Gastroesophageal sphincter (tissue), 3 donors: ENCODE data around the gene FDX1.

Experiments used
- CTCF ChIP-seq, 4 experiments: fragments of 200-600 bp in 2 of 4; fragments of 450-650 bp in 2 of 4; sonication (generic) in 1 of 4; IDR thresholded peaks; one replicate each; pipeline ENCODE4 v1.5.1; 2017 to 2019; ENCODE audit warnings: antibody characterized with exemption in 4 of 4, mild to moderate bottlenecking in 2 of 4, moderate library complexity in 2 of 4
- EP300 ChIP-seq: sonication (generic); formaldehyde crosslinking; IDR thresholded peaks from one replicate; pipeline ENCODE4 v1.6.1; 2017; ENCODE audit warnings: antibody characterized with exemption, mild to moderate bottlenecking
- POLR2A ChIP-seq, 2 donors: fragments of 450-650 bp; IDR thresholded peaks; one replicate each; pipeline ENCODE4 v1.6.1; 2017; ENCODE audit warnings: antibody characterized with exemption in 2 of 2, mild to moderate bottlenecking in 2 of 2, moderate library complexity in 1 of 2
- POLR2AphosphoS5 ChIP-seq: sonication (generic); formaldehyde crosslinking; IDR thresholded peaks from one replicate; pipeline ENCODE4 v1.6.1; 2017; ENCODE audit warnings: antibody characterized with exemption

GRCh38 chr11:110431674-110432073 is 1.9 kb downstream of the FDX1 start:
- TF ChIP-seq CTCF (IDR thresholded peaks at IDR 0.05), result no peak
- TF ChIP-seq POLR2A (IDR thresholded peaks at IDR 0.05), result no peak
- TF ChIP-seq POLR2AphosphoS5, result no peak
- no peak for TF ChIP-seq EP300
